ENCODE measurements around the gene PLEKHD1.

DNA sequence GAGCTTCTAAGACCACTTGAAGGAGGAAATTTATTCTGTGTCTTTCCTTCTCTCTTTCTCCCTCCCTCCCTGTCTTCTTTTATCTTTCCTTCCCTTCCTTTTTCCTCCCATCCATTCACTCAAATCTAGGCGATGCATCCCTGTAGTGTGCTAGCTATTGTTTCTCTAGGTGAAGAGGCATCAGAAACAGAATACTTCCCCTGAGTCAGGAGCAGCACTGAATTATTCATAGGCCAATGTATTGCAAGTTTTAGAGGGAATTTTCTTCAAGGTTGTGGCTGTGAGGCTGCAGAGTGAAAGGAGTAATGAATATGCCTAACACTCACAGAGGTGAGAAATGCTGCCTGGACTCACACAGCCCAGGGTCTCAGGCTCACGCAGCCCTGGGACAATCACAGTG, 67.0 kb downstream of the PLEKHD1 start:
- TF ChIP-seq, protein P1, sequence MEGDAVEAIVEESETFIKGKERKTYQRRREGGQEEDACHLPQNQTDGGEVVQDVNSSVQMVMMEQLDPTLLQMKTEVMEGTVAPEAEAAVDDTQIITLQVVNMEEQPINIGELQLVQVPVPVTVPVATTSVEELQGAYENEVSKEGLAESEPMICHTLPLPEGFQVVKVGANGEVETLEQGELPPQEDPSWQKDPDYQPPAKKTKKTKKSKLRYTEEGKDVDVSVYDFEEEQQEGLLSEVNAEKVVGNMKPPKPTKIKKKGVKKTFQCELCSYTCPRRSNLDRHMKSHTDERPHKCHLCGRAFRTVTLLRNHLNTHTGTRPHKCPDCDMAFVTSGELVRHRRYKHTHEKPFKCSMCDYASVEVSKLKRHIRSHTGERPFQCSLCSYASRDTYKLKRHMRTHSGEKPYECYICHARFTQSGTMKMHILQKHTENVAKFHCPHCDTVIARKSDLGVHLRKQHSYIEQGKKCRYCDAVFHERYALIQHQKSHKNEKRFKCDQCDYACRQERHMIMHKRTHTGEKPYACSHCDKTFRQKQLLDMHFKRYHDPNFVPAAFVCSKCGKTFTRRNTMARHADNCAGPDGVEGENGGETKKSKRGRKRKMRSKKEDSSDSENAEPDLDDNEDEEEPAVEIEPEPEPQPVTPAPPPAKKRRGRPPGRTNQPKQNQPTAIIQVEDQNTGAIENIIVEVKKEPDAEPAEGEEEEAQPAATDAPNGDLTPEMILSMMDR (conservative IDR thresholded peaks at IDR 0.05 in 1 of 2, IDR thresholded peaks at IDR 0.05 in 1 of 2; ENCODE audit: low read depth in 1 of 2, low read length in 2 of 2) = no peak
- TF ChIP-seq EZH2 (IDR thresholded peaks at IDR 0.05; ENCODE audit: low read length, missing control alignments) = no peak

Measured in fibroblast of lung (primary cell).